ENCODE data around the gene INKA2. TPM values are rescaled to one million over a fixed set of nuclear protein-coding genes. Genes with fewer than 3 reads are reported as not detected.

The INKA2 gene
- total RNA-seq, 2 donors from 2014 or later, result 1.0 TPM; not detected in 1

DNA sequence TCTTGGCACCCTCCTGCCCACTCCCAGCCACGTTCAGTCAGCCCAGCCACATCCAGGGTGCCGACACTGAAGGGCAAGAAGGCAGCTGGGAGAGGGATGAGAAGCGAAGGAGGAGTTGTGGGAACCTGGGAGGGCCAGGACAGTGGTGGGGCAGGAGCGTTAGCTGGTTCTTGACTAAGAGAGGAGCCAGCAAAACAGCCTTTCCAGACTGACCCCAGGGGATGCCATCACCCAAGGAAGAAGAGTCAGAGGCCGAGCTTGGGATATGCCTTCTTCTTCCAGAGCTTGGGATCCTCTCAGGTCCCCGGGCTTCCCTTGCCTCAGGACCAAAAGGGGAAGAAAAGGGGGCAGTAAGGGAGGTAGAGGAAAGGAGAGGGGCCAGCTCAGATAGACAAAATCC lies 7.2 kb downstream of the INKA2 start:
- Histone ChIP-seq H3K4me1 (no peaks in the 10 kb centered on the region), H3K27ac (no peak overlapping the region), H3K27me3 (no peaks in the 10 kb centered on the region), H3K9me3 (no peaks in the 10 kb centered on the region), H3K4me3 (no peak overlapping the region), H3K36me3 (replicated peaks in 1 of 2; ENCODE audit: insufficient read depth in 1 of 2, low read depth in 2 of 2) (no peaks in the 10 kb centered on the region)
- intact Hi-C loops (cut with DNase I), result no loop called here
- ATAC-seq, result no peak
- WGBS, 2 donors, result 73 to 96% methylated on average over 5 to 6 of the region's 6 CpGs
- DNase-seq, result no peak
- no peak for TF ChIP-seq POLR2A (IDR thresholded peaks at IDR 0.05)
- no peak for TF ChIP-seq CTCF (IDR thresholded peaks at IDR 0.05)

DNA sequence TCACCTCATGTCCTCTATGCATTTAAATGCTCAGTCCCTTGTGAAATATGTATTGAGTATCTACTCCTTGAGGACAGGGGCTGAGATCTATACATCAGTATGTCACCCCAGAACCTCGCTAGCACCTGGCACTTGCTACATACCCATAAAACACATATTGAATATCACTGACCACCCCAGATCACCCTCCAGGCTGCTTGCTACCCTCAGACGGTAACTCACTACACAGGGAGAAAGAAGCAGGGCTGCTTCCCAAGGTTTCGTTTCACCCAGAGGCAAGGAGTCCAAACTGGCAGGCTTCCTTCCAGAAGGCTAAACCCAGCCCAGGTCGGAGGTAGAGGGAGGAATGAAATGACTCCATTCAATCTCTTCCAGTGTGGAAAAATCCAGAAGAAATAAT lies 8.5 kb downstream of the INKA2 start:
- Histone ChIP-seq H3K27ac (no peak overlapping the region), H3K9me3 (no peaks in the 10 kb centered on the region), H3K4me3 (no peak overlapping the region), H3K27me3 (no peaks in the 10 kb centered on the region), H3K36me3 (replicated peaks in 1 of 2; ENCODE audit: insufficient read depth in 1 of 2, low read depth in 2 of 2) (no peaks in the 10 kb centered on the region), H3K4me1 (no peaks in the 10 kb centered on the region)
- no peak for ATAC-seq
- 70 to 84% methylated on average over 4 of the region's 4 CpGs for WGBS, 2 donors
- no peak for DNase-seq
- TF ChIP-seq POLR2A (IDR thresholded peaks at IDR 0.05) (no peak), CTCF (IDR thresholded peaks at IDR 0.05) (no peak)
- intact Hi-C loops (cut with DNase I), result no loop called here

GRCh38 chr1:111729946-111730681 lies 9.1 kb downstream of the INKA2 start:
- Histone ChIP-seq H3K36me3 (replicated peaks in 1 of 2; ENCODE audit: insufficient read depth in 1 of 2, low read depth in 2 of 2) (no peaks in the 10 kb centered on the region), H3K4me3 (no peak overlapping the region), H3K27ac (no peak overlapping the region), H3K4me1 (no peaks in the 10 kb centered on the region), H3K9me3 (no peaks in the 10 kb centered on the region), H3K27me3 (no peaks in the 10 kb centered on the region)
- intact Hi-C loops (cut with DNase I), result no loop called here
- DNase-seq (no peak), ATAC-seq (no peak)
- no peak for TF ChIP-seq POLR2A (IDR thresholded peaks at IDR 0.05)
- TF ChIP-seq CTCF (IDR thresholded peaks at IDR 0.05), result no peak
- WGBS, 2 donors, result 86 to 89% methylated on average over 7 of the region's 7 CpGs

DNA sequence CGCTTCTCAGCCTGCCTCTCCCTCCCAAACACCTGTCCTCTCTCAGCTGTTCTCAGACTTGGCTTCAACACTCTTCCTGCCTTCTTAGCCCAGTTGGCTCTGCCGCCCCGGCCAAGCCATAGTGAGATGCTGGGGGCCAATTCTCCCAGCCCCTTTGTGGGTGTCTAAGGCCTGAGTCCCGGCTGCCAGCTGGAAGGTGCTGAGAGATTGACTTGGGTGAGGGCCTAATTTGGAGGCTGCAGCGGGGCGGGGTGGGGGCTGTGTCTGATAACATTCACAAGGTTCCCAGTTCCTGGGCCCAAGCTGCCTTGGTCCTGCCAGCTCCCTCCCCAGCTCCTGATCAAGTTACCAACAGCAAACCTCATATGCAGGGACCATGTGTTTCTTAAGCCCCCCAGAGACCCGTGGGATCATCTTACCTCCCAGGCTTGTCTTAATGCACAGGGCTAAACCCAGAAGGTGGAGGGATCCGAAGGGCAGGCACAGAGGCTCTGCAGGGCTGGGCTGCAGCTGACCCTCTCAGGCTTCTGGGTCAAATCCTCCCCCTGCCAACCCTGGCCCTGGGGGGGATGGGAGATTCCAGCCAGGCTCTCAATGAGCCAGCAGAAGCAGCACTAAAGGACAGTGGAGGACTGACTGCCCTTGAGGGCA lies 9.8 kb downstream of the INKA2 start:
- Histone ChIP-seq H3K36me3 (replicated peaks in 1 of 2; ENCODE audit: insufficient read depth in 1 of 2, low read depth in 2 of 2) (no peaks in the 10 kb centered on the region), H3K27me3 (no peaks in the 10 kb centered on the region), H3K4me3 (no peak overlapping the region), H3K9me3 (no peaks in the 10 kb centered on the region), H3K27ac (no peak overlapping the region), H3K4me1 (no peaks in the 10 kb centered on the region)
- DNase-seq (no peak), ATAC-seq (no peak)
- intact Hi-C loops (cut with DNase I), result no loop called here
- 62 to 78% methylated on average over 5 to 8 of the region's 8 CpGs for WGBS, 2 donors
- TF ChIP-seq CTCF (IDR thresholded peaks at IDR 0.05), result no peak
- TF ChIP-seq POLR2A (IDR thresholded peaks at IDR 0.05), result no peak

GRCh38 chr1:111727056-111727455 lies 12.1 kb downstream of the INKA2 start:
- no peak overlapping the region for H3K4me3 ChIP-seq
- H3K36me3 ChIP-seq (replicated peaks in 1 of 2; ENCODE audit: insufficient read depth in 1 of 2, low read depth in 2 of 2), result no peaks in the 10 kb centered on the region
- intact Hi-C loops (cut with DNase I), result no loop called here
- no peak for DNase-seq
- ATAC-seq, result no peak
- H3K9me3 ChIP-seq, result no peaks in the 10 kb centered on the region
- 88 to 91% methylated on average over 18 of the region's 18 CpGs for WGBS, 2 donors
- H3K27me3 ChIP-seq, result no peaks in the 10 kb centered on the region
- TF ChIP-seq CTCF (IDR thresholded peaks at IDR 0.05) (no peak), POLR2A (IDR thresholded peaks at IDR 0.05) (no peak)
- H3K27ac ChIP-seq, result no peak overlapping the region
- H3K4me1 ChIP-seq, result no peaks in the 10 kb centered on the region

Measured in body of pancreas (tissue), 4 donors.